ENCODE data around the gene OGFOD2. TPM values are rescaled to one million over a fixed set of nuclear protein-coding genes. Genes with fewer than 3 reads are reported as not detected.

OGFOD2 gene
- total and polyA plus RNA-seq, 9 of the 15 experiments (the other 6 are each of a cell fraction or from before 2014, with no cell fraction given), result 1.4 to 111 (median 18.5) TPM

DNA sequence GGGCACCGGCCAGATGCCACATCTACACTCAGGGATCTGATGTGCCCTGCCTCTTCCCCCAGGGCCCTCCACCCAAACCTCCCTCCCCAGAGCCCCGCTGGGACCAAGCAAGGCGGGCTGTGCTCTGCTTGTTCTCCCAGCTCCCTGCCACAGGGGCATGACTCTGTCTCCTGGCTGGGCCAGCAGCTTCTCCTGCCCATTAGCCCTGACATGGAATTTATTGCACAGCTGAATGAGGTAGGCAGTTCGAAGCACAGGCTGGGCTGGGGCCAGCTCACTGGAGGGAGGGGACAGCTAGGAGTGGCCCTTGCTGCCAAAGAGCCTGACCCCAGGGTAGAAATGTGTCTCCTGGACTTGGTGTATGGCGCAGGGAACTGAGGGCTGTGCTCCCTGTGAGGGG is 47.8 kb downstream of the OGFOD2 start:
- H3K9me3 ChIP-seq (replicated peaks; ENCODE audit: control insufficient read depth, insufficient read depth, low read depth, low read length), result no peaks in the 10 kb centered on the region
- H3K36me3 ChIP-seq (ENCODE audit: control insufficient read depth, insufficient read depth, low read length), result no peaks in the 10 kb centered on the region
- no peak overlapping the region for H3K27ac ChIP-seq (ENCODE audit: extremely low read depth, low read depth, low read length)
- intact Hi-C loops (cut with micrococcal nuclease), result no loop called here
- POLR2A ChIA-PET, result interaction anchor here (0.7 kb wide), 3 partner anchors 23 to 823 kb away, joined by 3 read pairs; partner anchors contain the start of gene DDX55
- WGBS (ENCODE audit: insufficient coverage, low coverage, missing lambda C conversion rate), result 77% methylated on average over 5 of the region's 5 CpGs
- FAIRE-seq (no peak), DNase-seq (ENCODE audit: extremely low read depth in 1 of 4, low spot score in 3 of 4) (no peak), ATAC-seq (no peak; the same call in 2 of the 3 replicates)
- H3K27me3 ChIP-seq (ENCODE audit: control insufficient read depth in 2 of 2, insufficient read depth in 2 of 2, low read length in 2 of 2), result no peaks in the 10 kb centered on the region
- no TSS peak for BruUV-seq (replicated peaks)
- no peaks in the 10 kb centered on the region for H4K20me1 ChIP-seq (replicated peaks; ENCODE audit: control insufficient read depth, insufficient read depth, low read length)
- CTCF ChIA-PET (ENCODE audit: low intra/inter-chr PET ratio), result no interaction called here
- no peak overlapping the region for H3K4me2 ChIP-seq (ENCODE audit: insufficient read depth, low read length)
- H3K79me2 ChIP-seq (ENCODE audit: control insufficient read depth, insufficient read depth, low read length), result no peaks in the 10 kb centered on the region
- no peak overlapping the region for H2AFZ ChIP-seq (ENCODE audit: low read depth, low read length)
- H3K4me3 ChIP-seq, result no peak overlapping the region
- H3K4me1 ChIP-seq (replicated peaks in 1 of 2; ENCODE audit: control insufficient read depth in 2 of 2, insufficient read depth in 2 of 2, low read length in 2 of 2), result peaks cover 20 to 32% of the 10 kb centered on the region in 2 experiments; a peak in 4 of 5 replicates
- in situ Hi-C loops (cut with MboI), result no loop called here
- H3K9me1 ChIP-seq (ENCODE audit: control insufficient read depth, insufficient read depth, low read length), result no peaks in the 10 kb centered on the region
- TF ChIP-seq SOX6 (IDR thresholded peaks at IDR 0.05) (no peak), ZKSCAN3 (CRISPR knock-in tag; IDR thresholded peaks at IDR 0.05) (no peak), ZNF316 (IDR thresholded peaks at IDR 0.05) (no peak), ZKSCAN8 (CRISPR knock-in tag; IDR thresholded peaks at IDR 0.05) (no peak), ZBTB11 (CRISPR knock-in tag; IDR thresholded peaks at IDR 0.05) (no peak), TCF7 (IDR thresholded peaks at IDR 0.05; ENCODE audit: borderline replicate concordance) (no peak), CBX1 (IDR thresholded peaks at IDR 0.05; ENCODE audit: low read depth) (no peak), SMAD3 (CRISPR knock-in tag; conservative IDR thresholded peaks at IDR 0.05) (no peak), ZNF76 (CRISPR knock-in tag; IDR thresholded peaks at IDR 0.05; ENCODE audit: borderline replicate concordance) (no peak), ZNF280B (CRISPR knock-in tag; IDR thresholded peaks at IDR 0.05) (no peak), TAF9B (IDR thresholded peaks at IDR 0.05; ENCODE audit: partially characterized antibody) (no peak), ZNF740 (CRISPR knock-in tag; IDR thresholded peaks at IDR 0.05) (no peak), ZNF740 (tag; IDR thresholded peaks at IDR 0.05) (no peak), NONO (IDR thresholded peaks at IDR 0.05; ENCODE audit: low read depth in 2 of 2, low read length in 1 of 2) (no peak)
- peak overlapping the region in 1 of 2 experiments; percentile 77; a peak in 2 of 4 replicates for H3K9ac ChIP-seq (ENCODE audit: insufficient read depth in 1 of 2, low read depth in 2 of 2, low read length in 2 of 2)

Measured in K562 (cell line).